Transverse colon (tissue), 4 donors: ENCODE measurements around the gene TMEM184A. TPM values are rescaled to one million over a fixed set of nuclear protein-coding genes. Genes with fewer than 3 reads are reported as not detected.

Experiments
- DNase-seq: peaks from one replicate; pipeline ENCODE4 v3.0.0-alpha.2; 2019
- H3K27ac ChIP-seq, 4 donors: fragments of 200-600 bp; sonication (generic); 2 replicates each; pipeline ENCODE4 v1.5.1; 2016 to 2018; ENCODE audit warnings: inconsistent platforms in 4 of 4
- H3K27me3 ChIP-seq: fragments of 200-600 bp; sonication (generic); 2 replicates; pipeline ENCODE4 v1.5.1; 2017; ENCODE audit warnings: inconsistent platforms
- H3K36me3 ChIP-seq, 4 donors: fragments of 200-600 bp; sonication (generic); 2 replicates each; pipeline ENCODE4 v1.5.1; 2017 to 2019; ENCODE audit warnings: inconsistent platforms in 4 of 4
- H3K4me1 ChIP-seq, 4 donors: fragments of 200-600 bp; sonication (generic); 2 replicates each; pipeline ENCODE4 v1.5.1; 2017 to 2020; ENCODE audit warnings: inconsistent platforms in 4 of 4
- H3K4me3 ChIP-seq, 4 donors: fragments of 200-600 bp; sonication (generic); 1 replicate in 1 of 4; 2 replicates in 3 of 4; pipeline versions ENCODE4 v1.5.1 to v1.6.1; 2017 to 2019; ENCODE audit warnings: inconsistent platforms in 4 of 4
- H3K9me3 ChIP-seq, 2 donors: fragments of 200-600 bp; sonication (generic); 2 replicates each; pipeline ENCODE4 v1.5.1; 2017 to 2019; ENCODE audit warnings: inconsistent platforms in 2 of 2
- CTCF ChIP-seq, 5 experiments: fragments of 200-600 bp in 3 of 5; fragments of 450-650 bp in 2 of 5; sonication (generic) in 3 of 5; IDR thresholded peaks; 1 replicate in 2 of 5; 2 replicates in 3 of 5; pipeline ENCODE4 v1.5.1; 2016 to 2017; ENCODE audit warnings: antibody characterized with exemption in 5 of 5, inconsistent platforms in 3 of 5, mild to moderate bottlenecking in 2 of 5, moderate library complexity in 1 of 5
- EP300 ChIP-seq: sonication (generic); formaldehyde crosslinking; IDR thresholded peaks from one replicate; pipeline ENCODE4 v1.6.1; 2017; ENCODE audit warnings: antibody characterized with exemption, low read depth
- POLR2A ChIP-seq: fragments of 450-650 bp; IDR thresholded peaks from one replicate; pipeline ENCODE4 v1.6.1; 2016; ENCODE audit warnings: antibody characterized with exemption, mild to moderate bottlenecking, moderate library complexity
- POLR2AphosphoS5 ChIP-seq, 3 donors: sonication (generic); formaldehyde crosslinking; IDR thresholded peaks; one replicate each; pipeline ENCODE4 v1.6.1; 2016; ENCODE audit warnings: antibody characterized with exemption in 3 of 3
- WGBS, 2 donors: methylation state at CpG; one replicate each; pipeline ENCODE4 v1.1.5; 2018; ENCODE audit warnings: low coverage in 1 of 2; 5-methylcytosine and 5-hydroxymethylcytosine counted together
- in situ Hi-C, 4 donors: fragments of 200-750 bp; cut with MboI; loops; one replicate each; pipeline versions ENCODE4 v1.15.0 to v1.15.1; 2017; ENCODE audit warnings: low sequenced_read_pairs in 3 of 4, low pct_ligation_motif_present in 1 of 4, low pct_unique_long_range_greater_than_20kb in 1 of 4
- intact Hi-C: fragments of 100-400 bp; cut with DNase I; formaldehyde crosslinking; loops from one replicate; pipeline ENCODE4 v1.15.1; 2023; ENCODE audit warnings: low total_unique reads
- total RNA-seq, 4 donors: library from RNA; depleted of rRNA; stranded (reverse); fragments of >200 nt; gene quantifications; one replicate each; pipeline ENCODE4 v1.1.0, GENCODE V29; 2016

The TMEM184A gene
- total RNA-seq, 4 donors from 2014 or later, result 49.9 to 151 (median 94.1) TPM

- H3K4me1 ChIP-seq, result peaks cover 0 to 19% (median 13%) of the 10 kb centered on the region in 4 donors
- no peaks in the 10 kb centered on the region for H3K27me3 ChIP-seq
- no peak for TF ChIP-seq EP300
- TF ChIP-seq POLR2AphosphoS5 (IDR thresholded peaks at IDR 0.05), result no peak
- no peak for TF ChIP-seq CTCF (IDR thresholded peaks at IDR 0.05)
- TF ChIP-seq POLR2A, result no peak
- H3K27ac ChIP-seq, result no peak overlapping the region
- no peaks in the 10 kb centered on the region for H3K9me3 ChIP-seq
- 88% methylated on average over 15 of the region's 17 CpGs; no CpG with 5 or more reads in 1 of the 2 donors for WGBS, 2 donors
- H3K36me3 ChIP-seq, result no peaks in the 10 kb centered on the region
- no peak for DNase-seq
- in situ Hi-C loops (no loop called here), intact Hi-C loops (no loop called here)
- no peak overlapping the region for H3K4me3 ChIP-seq
These were observed 5.2 kb downstream of the TMEM184A start for GRCh38 chr7:1550846-1551155.

- DNase-seq, result no peak
- Histone ChIP-seq H3K4me1 (peaks cover 0 to 17% (median 7%) of the 10 kb centered on the region in 4 donors), H3K27me3 (no peaks in the 10 kb centered on the region), H3K4me3 (no peak overlapping the region), H3K27ac (no peak overlapping the region), H3K9me3 (no peaks in the 10 kb centered on the region), H3K36me3 (no peaks in the 10 kb centered on the region)
- 90% methylated on average over 40 of the region's 42 CpGs; no CpG with 5 or more reads in 1 of the 2 donors for WGBS, 2 donors
- intact Hi-C loops, result no loop called here
- in situ Hi-C loops, result no loop called here
- TF ChIP-seq POLR2AphosphoS5 (IDR thresholded peaks at IDR 0.05), result no peak
- no peak for TF ChIP-seq EP300
- TF ChIP-seq CTCF (IDR thresholded peaks at IDR 0.05), result no peak
- TF ChIP-seq POLR2A, result no peak
These were observed 5.8 kb downstream of the TMEM184A start for GRCh38 chr7:1550005-1550845.

- in situ Hi-C loops (no loop called here), intact Hi-C loops (no loop called here)
- Histone ChIP-seq H3K4me3 (no peak overlapping the region), H3K9me3 (no peaks in the 10 kb centered on the region), H3K27me3 (no peaks in the 10 kb centered on the region), H3K4me1 (peaks cover 0 to 12% (median under 1%) of the 10 kb centered on the region in 4 donors), H3K27ac (no peak overlapping the region), H3K36me3 (no peaks in the 10 kb centered on the region)
- 93 to 100% methylated on average over 2 to 13 of the region's 27 CpGs for WGBS, 2 donors
- no peak for TF ChIP-seq CTCF (IDR thresholded peaks at IDR 0.05)
- TF ChIP-seq EP300, result no peak
- TF ChIP-seq POLR2AphosphoS5 (IDR thresholded peaks at IDR 0.05), result no peak
- no peak for DNase-seq
These were observed 6.5 kb downstream of the TMEM184A start for GRCh38 chr7:1549357-1550004.

- intact Hi-C loops, result no loop called here
- no peaks in the 10 kb centered on the region for H3K27me3 ChIP-seq
These were observed 7.1 kb downstream of the TMEM184A start for GRCh38 chr7:1548944-1549343.

More at GRCh38 chr7:1548944-1549343, 7.1 kb downstream of the TMEM184A start:
- DNase-seq, result no peak
- TF ChIP-seq CTCF (IDR thresholded peaks at IDR 0.05) (no peak), POLR2AphosphoS5 (IDR thresholded peaks at IDR 0.05) (no peak), EP300 (no peak), POLR2A (no peak)
- no peak overlapping the region for H3K27ac ChIP-seq
- no peaks in the 10 kb centered on the region for H3K36me3 ChIP-seq
- H3K4me3 ChIP-seq, result no peak overlapping the region
- H3K9me3 ChIP-seq, result no peaks in the 10 kb centered on the region
- 82% methylated on average over 14 of the region's 14 CpGs; no CpG with 5 or more reads in 1 of the 2 donors for WGBS, 2 donors
- in situ Hi-C loops, result no loop called here
- peaks cover 0 to 10% (median 0%) of the 10 kb centered on the region in 4 donors for H3K4me1 ChIP-seq
